Measurements from ENCODE around the gene CDH19. TPM values are rescaled to one million over a fixed set of nuclear protein-coding genes. Genes with fewer than 3 reads are reported as not detected.
"Not testable (repeated sequence)": the region's sequence is repeated elsewhere in the genome, so short reads cannot be mapped to it uniquely, and the experiment has no call there.

The CDH19 gene
- total and polyA plus RNA-seq, 5 experiments from 2014 or later = not detected

DNA sequence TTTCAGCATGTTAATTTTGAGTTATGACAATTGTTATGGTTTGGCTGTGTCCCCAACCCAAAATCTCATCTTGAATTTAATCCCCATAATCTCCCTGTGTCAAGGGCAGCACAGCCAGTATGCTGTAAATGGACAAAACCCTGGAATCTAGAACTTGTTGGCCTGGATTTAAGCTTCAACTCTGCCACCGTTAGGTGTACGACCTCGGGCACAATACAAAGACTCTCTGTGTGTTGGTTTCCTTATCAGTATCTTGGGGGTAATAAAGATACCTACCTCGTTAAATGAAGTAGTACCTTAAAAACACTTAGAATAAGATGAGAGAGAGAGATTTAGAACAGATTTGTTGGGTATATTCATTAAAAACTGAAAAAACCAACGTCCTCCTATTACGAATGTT is 106.5 kb downstream of the CDH19 start:
- H3K9me3 Mint-ChIP-seq = peaks cover 0 to 11% (median 2%) of the 10 kb centered on the region in 9 donors
- H3K36me3 Mint-ChIP-seq = no peaks in the 10 kb centered on the region
- ATAC-seq (no peak), DNase-seq (no peak)
- H3K27me3 Mint-ChIP-seq = no peaks in the 10 kb centered on the region
- H3K4me3 Mint-ChIP-seq = no peak overlapping the region
- POLR2A ChIA-PET = no interaction called here
- no peaks in the 10 kb centered on the region for H3K4me1 Mint-ChIP-seq
- no peak overlapping the region for H3K27ac Mint-ChIP-seq

DNA sequence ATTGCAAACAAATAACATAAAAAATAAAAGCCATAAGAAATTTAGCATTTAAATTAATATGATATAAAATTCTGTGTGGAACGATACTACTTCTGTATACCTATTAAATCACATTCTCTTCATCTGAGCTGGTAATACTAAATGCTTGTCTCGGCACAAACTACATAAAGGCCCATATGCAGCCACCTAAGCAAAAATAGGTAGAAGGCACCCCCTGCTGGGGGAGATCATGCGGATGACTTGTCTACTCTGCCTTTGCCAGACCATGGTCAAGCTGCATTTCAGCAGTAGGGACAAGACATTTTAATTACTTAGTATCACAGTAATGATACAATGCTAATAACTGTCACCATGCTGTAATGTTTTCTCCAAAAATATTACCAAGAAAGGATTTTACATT is 108.0 kb downstream of the CDH19 start:
- no peaks in the 10 kb centered on the region for H3K36me3 Mint-ChIP-seq
- H3K9me3 Mint-ChIP-seq = peaks cover 0 to 5% (median 1%) of the 10 kb centered on the region in 9 donors
- POLR2A ChIA-PET = no interaction called here
- no peak overlapping the region for H3K4me3 Mint-ChIP-seq
- H3K27me3 Mint-ChIP-seq = no peaks in the 10 kb centered on the region
- H3K27ac Mint-ChIP-seq = no peak overlapping the region
- DNase-seq (no peak), ATAC-seq (no peak)
- H3K4me1 Mint-ChIP-seq = no peaks in the 10 kb centered on the region

DNA sequence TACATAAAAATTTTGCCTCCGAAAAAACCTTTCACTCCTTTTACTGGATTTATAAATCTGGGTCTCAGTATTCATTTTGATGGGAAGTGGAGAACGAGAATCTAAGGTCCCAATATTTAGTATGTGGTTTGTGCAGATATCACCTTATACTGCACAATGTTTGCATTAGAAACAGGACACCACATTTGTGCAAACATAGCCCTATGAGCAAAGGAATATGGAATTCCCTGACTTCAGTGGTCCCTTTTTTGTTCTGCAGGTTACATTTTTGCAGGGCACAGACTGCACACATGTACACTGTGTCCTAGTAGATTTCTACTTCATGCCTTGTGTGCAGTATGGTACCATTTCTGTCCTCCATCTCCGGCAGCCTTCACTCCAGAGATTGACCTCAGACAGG is 130.0 kb downstream of the CDH19 start:
- no peak for DNase-seq
- Mint-ChIP-seq H3K4me3 (no peak overlapping the region), H3K4me1 (no peaks in the 10 kb centered on the region), H3K27ac (no peak overlapping the region), H3K9me3 (peaks cover 0 to 8% (median 3%) of the 10 kb centered on the region in 9 donors), H3K36me3 (no peaks in the 10 kb centered on the region), H3K27me3 (no peaks in the 10 kb centered on the region)
- no peak for ATAC-seq
- POLR2A ChIA-PET = no interaction called here

- POLR2A ChIA-PET, H3K36me3 Mint-ChIP-seq, H3K4me1 Mint-ChIP-seq, H3K27me3 Mint-ChIP-seq, H3K4me3 Mint-ChIP-seq, DNase-seq, H3K27ac Mint-ChIP-seq, ATAC-seq: not testable (repeated sequence)
- H3K9me3 Mint-ChIP-seq = peaks cover 0 to 15% (median 4%) of the 10 kb centered on the region in 9 donors
Measured at GRCh38 chr18:66466184-66466583, 137.7 kb downstream of the CDH19 start.

- Mint-ChIP-seq H3K4me3 (no peak overlapping the region), H3K9me3 (peaks cover 0 to 14% (median 2%) of the 10 kb centered on the region in 9 donors), H3K36me3 (no peaks in the 10 kb centered on the region), H3K27ac (no peak overlapping the region), H3K27me3 (no peaks in the 10 kb centered on the region), H3K4me1 (no peaks in the 10 kb centered on the region)
- POLR2A ChIA-PET = no interaction called here
- ATAC-seq (no peak), DNase-seq (no peak)
Measured at GRCh38 chr18:66461344-66461743, 142.5 kb downstream of the CDH19 start.

DNA sequence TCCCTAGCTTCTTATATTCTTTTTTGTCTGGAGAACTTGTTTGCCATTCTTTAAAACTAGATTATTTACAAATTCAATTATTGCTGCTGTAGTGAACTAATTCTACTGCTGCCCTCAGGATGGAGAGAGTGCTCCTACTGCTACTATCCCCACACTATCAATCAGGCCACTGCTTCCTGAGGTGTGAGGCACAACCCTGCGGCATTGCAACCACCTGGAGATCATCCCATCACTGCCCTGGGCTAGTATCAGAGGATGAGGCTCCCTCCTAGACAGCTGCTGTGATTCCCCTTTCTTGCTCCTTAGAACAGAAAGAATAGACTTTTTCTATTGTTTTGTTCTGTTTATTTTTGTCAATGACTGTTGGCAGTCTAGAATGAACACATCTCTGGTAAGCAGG is 146.6 kb downstream of the CDH19 start:
- H3K4me1 Mint-ChIP-seq = no peaks in the 10 kb centered on the region
- ATAC-seq = no peak
- DNase-seq = no peak
- no peak overlapping the region for H3K27ac Mint-ChIP-seq
- peaks cover 0 to 16% (median 4%) of the 10 kb centered on the region in 9 donors for H3K9me3 Mint-ChIP-seq
- no peaks in the 10 kb centered on the region for H3K27me3 Mint-ChIP-seq
- no peaks in the 10 kb centered on the region for H3K36me3 Mint-ChIP-seq
- POLR2A ChIA-PET = no interaction called here
- H3K4me3 Mint-ChIP-seq = no peak overlapping the region
